ENCODE measurements around the gene ST6GALNAC3. TPM values are rescaled to one million over a fixed set of nuclear protein-coding genes. Genes with fewer than 3 reads are reported as not detected.

The ST6GALNAC3 gene
- total and polyA plus RNA-seq, 2 experiments from 2014 or later = 29.4 to 33.3 TPM

GRCh38 chr1:76577525-76578185, 503.1 kb downstream of the ST6GALNAC3 start:
- Histone ChIP-seq H4K20me1 (ENCODE audit: insufficient read depth, poor library complexity, severe bottlenecking) (no peaks in the 10 kb centered on the region), H3K36me3 (replicated peaks; ENCODE audit: insufficient read depth, low read depth) (no peaks in the 10 kb centered on the region), H3K4me3 (no peak overlapping the region), H3K9me2 (replicated peaks; ENCODE audit: insufficient read depth) (no peaks in the 10 kb centered on the region), H2AFZ (no peak overlapping the region), H3K27ac (no peak overlapping the region), H3K79me2 (no peaks in the 10 kb centered on the region), H3K4me1 (ENCODE audit: insufficient read depth) (no peaks in the 10 kb centered on the region), H3K27me3 (no peaks in the 10 kb centered on the region), H3K4me2 (no peak overlapping the region), H3K9me3 (ENCODE audit: low read depth) (no peaks in the 10 kb centered on the region)
- TF ChIP-seq CTCF (IDR thresholded peaks at IDR 0.05; ENCODE audit: poor library complexity) (no peak), EZH2 (IDR thresholded peaks at IDR 0.05; ENCODE audit: borderline replicate concordance) (no peak)
- 63% methylated on average over 3 of the region's 3 CpGs for WGBS (ENCODE audit: low lambda C conversion rate, missing lambda C conversion rate)
- no peak for DNase-seq (ENCODE audit: low spot score)

- TF ChIP-seq EZH2phosphoT487 (IDR thresholded peaks at IDR 0.05; ENCODE audit: low read depth, severe bottlenecking, unreplicated experiment) = no peak
- no peak for TF ChIP-seq CTCF (IDR thresholded peaks at IDR 0.05; ENCODE audit: poor library complexity)
- TF ChIP-seq EZH2 (IDR thresholded peaks at IDR 0.05; ENCODE audit: borderline replicate concordance) = no peak
- no peaks in the 10 kb centered on the region for H3K9me2 ChIP-seq (replicated peaks; ENCODE audit: insufficient read depth)
- 75% methylated on average over 2 of the region's 2 CpGs for WGBS (ENCODE audit: low lambda C conversion rate, missing lambda C conversion rate)
- no peaks in the 10 kb centered on the region for H3K36me3 ChIP-seq (replicated peaks; ENCODE audit: insufficient read depth, low read depth)
- no peak overlapping the region for H2AFZ ChIP-seq
- H3K4me3 ChIP-seq = no peak overlapping the region
- DNase-seq (ENCODE audit: low spot score) = no peak
- no peaks in the 10 kb centered on the region for H3K79me2 ChIP-seq
- no peak overlapping the region for H3K4me2 ChIP-seq
- no peaks in the 10 kb centered on the region for H3K27me3 ChIP-seq
- no peaks in the 10 kb centered on the region for H4K20me1 ChIP-seq (ENCODE audit: insufficient read depth, poor library complexity, severe bottlenecking)
- H3K27ac ChIP-seq = no peak overlapping the region
- H3K9me3 ChIP-seq (ENCODE audit: low read depth) = no peaks in the 10 kb centered on the region
- no peaks in the 10 kb centered on the region for H3K4me1 ChIP-seq (ENCODE audit: insufficient read depth)
Observed at GRCh38 chr1:76580206-76580605, 505.7 kb downstream of the ST6GALNAC3 start.

GRCh38 chr1:76581712-76582111, 507.2 kb downstream of the ST6GALNAC3 start:
- no peak overlapping the region for H3K4me2 ChIP-seq
- H4K20me1 ChIP-seq (ENCODE audit: insufficient read depth, poor library complexity, severe bottlenecking) = no peaks in the 10 kb centered on the region
- no peak overlapping the region for H2AFZ ChIP-seq
- no peaks in the 10 kb centered on the region for H3K79me2 ChIP-seq
- no peaks in the 10 kb centered on the region for H3K9me2 ChIP-seq (replicated peaks; ENCODE audit: insufficient read depth)
- H3K4me1 ChIP-seq (ENCODE audit: insufficient read depth) = peaks cover 9% of the 10 kb centered on the region
- no peak overlapping the region for H3K27ac ChIP-seq
- 93% methylated on average over 2 of the region's 2 CpGs for WGBS (ENCODE audit: low lambda C conversion rate, missing lambda C conversion rate)
- H3K27me3 ChIP-seq = no peaks in the 10 kb centered on the region
- no peaks in the 10 kb centered on the region for H3K36me3 ChIP-seq (replicated peaks; ENCODE audit: insufficient read depth, low read depth)
- no peaks in the 10 kb centered on the region for H3K9me3 ChIP-seq (ENCODE audit: low read depth)
- no peak for DNase-seq (ENCODE audit: low spot score)
- TF ChIP-seq EZH2phosphoT487 (IDR thresholded peaks at IDR 0.05; ENCODE audit: low read depth, severe bottlenecking, unreplicated experiment) = no peak
- TF ChIP-seq EZH2 (IDR thresholded peaks at IDR 0.05; ENCODE audit: borderline replicate concordance) = no peak
- no peak for TF ChIP-seq CTCF (IDR thresholded peaks at IDR 0.05; ENCODE audit: poor library complexity)
- no peak overlapping the region for H3K4me3 ChIP-seq

Measured in hepatocyte (in vitro differentiated cells).